Smooth muscle cell (in vitro differentiated cells): ENCODE data around the gene PTGES3. TPM values are rescaled to one million over a fixed set of nuclear protein-coding genes. Genes with fewer than 3 reads are reported as not detected.

Experiments
- DNase-seq: peaks from one replicate; lab custom pipeline; 2025; ENCODE audit not compliant: unreplicated experiment; lab: John Stamatoyannopoulos, UW
- H2AFZ ChIP-seq: fragments of 200-600 bp; sonication (generic); 2 replicates; pipeline ENCODE4 v1.6.0; 2016; ENCODE audit warnings: antibody characterized with exemption, low read depth, mild to moderate bottlenecking
- H3F3A ChIP-seq: fragments of 200-600 bp; sonication (generic); 2 replicates; pipeline ENCODE4 v1.6.0; 2017; ENCODE audit warnings: antibody characterized with exemption, low read depth
- H3K27ac ChIP-seq: fragments of 200-600 bp; sonication (generic); 2 replicates; pipeline ENCODE4 v1.5.1; 2016; ENCODE audit warnings: low read depth, mild to moderate bottlenecking
- H3K27me3 ChIP-seq: fragments of 200-600 bp; sonication (generic); 2 replicates; pipeline ENCODE4 v1.6.1; 2016; ENCODE audit warnings: low read depth, mild to moderate bottlenecking
- H3K36me3 ChIP-seq: fragments of 200-600 bp; sonication (generic); 2 replicates; pipeline ENCODE4 v1.5.1; 2016; ENCODE audit warnings: low read depth
- H3K4me1 ChIP-seq: fragments of 200-600 bp; sonication (generic); 2 replicates; pipeline ENCODE4 v1.5.1; 2016; ENCODE audit warnings: low read depth
- H3K4me2 ChIP-seq: fragments of 200-600 bp; sonication (generic); 2 replicates; pipeline ENCODE4 v1.6.0; 2016; ENCODE audit warnings: mild to moderate bottlenecking
- H3K4me3 ChIP-seq: fragments of 200-600 bp; sonication (generic); 2 replicates; pipeline ENCODE4 v1.5.1; 2016; ENCODE audit warnings: mild to moderate bottlenecking
- H3K79me2 ChIP-seq: fragments of 200-600 bp; sonication (generic); 2 replicates; pipeline ENCODE4 v1.6.0; 2016; ENCODE audit warnings: low read depth, mild to moderate bottlenecking
- H3K9ac ChIP-seq: fragments of 200-600 bp; sonication (generic); 2 replicates; pipeline ENCODE4 v1.6.0; 2016; ENCODE audit warnings: low read depth
- H3K9me3 ChIP-seq: fragments of 200-600 bp; sonication (generic); replicated peaks from 2 replicates; pipeline ENCODE4 v1.5.1; 2016; ENCODE audit warnings: low read depth
- H4K20me1 ChIP-seq: fragments of 200-600 bp; sonication (generic); 2 replicates; pipeline ENCODE4 v1.6.0; 2016; ENCODE audit warnings: low read depth
- WGBS: methylation state at CpG from one replicate; pipeline ENCODE4 v1.1.7; 2016; ENCODE audit warnings: low lambda C conversion rate; 5-methylcytosine and 5-hydroxymethylcytosine counted together
- polyA plus RNA-seq: library from polyadenylated mRNA; unstranded; fragments of >200 nt; fragmentation: Nextera tagmentation; extraction: Ambion mirVana; gene quantifications from 2 replicates; pipeline ENCODE4 v1.2.1, GENCODE V29; 2016
- total RNA-seq: library from RNA; depleted of rRNA; stranded (reverse); fragments of >200 nt; gene quantifications from 2 replicates; pipeline ENCODE4 v1.2.3, GENCODE V29; 2014
- TF ChIP-seq, protein P1 (sequence below): fragments of 200-600 bp; sonication (generic); IDR thresholded peaks from 2 replicates; pipeline ENCODE4 v1.5.1; 2017; ENCODE audit warnings: borderline replicate concordance, mild to moderate bottlenecking, antibody characterized with exemption; ENCODE audit not compliant: insufficient read depth, poor library complexity, severe bottlenecking

The PTGES3 gene
- total and polyA plus RNA-seq, 2 experiments from 2014 or later = 128 to 160 TPM

DNA sequence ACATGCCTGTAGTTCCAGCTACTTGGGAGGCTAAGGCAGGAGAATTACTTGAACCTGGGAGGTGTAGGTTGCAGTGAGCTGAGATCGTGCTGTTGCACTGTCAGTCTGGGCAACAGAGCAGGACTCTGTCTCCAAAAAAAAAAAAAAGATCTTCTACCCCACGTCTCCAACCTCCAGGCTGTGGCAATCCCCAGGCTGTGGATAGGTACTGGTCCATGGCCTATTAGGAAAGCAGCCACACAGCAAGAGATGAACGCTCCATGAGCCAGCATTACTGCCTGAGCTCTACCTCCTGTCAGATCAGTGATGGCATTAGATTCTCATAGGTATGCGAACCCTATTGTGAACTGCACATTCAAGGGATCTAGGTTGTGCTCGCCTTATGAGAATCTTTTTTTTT, 6.1 kb upstream of the PTGES3 start:
- Histone ChIP-seq H3K36me3 (no peaks in the 10 kb centered on the region), H4K20me1 (no peaks in the 10 kb centered on the region), H2AFZ (no peak overlapping the region), H3K4me1 (peaks cover 5% of the 10 kb centered on the region), H3K27ac (no peak overlapping the region), H3K27me3 (no peaks in the 10 kb centered on the region), H3K9me3 (no peaks in the 10 kb centered on the region), H3K9ac (no peak overlapping the region), H3K4me2 (no peak overlapping the region), H3K4me3 (no peak overlapping the region), H3F3A (peaks cover 12% of the 10 kb centered on the region), H3K79me2 (no peaks in the 10 kb centered on the region)
- WGBS = 89% methylated on average over 5 of the region's 5 CpGs
- TF ChIP-seq, protein P1, sequence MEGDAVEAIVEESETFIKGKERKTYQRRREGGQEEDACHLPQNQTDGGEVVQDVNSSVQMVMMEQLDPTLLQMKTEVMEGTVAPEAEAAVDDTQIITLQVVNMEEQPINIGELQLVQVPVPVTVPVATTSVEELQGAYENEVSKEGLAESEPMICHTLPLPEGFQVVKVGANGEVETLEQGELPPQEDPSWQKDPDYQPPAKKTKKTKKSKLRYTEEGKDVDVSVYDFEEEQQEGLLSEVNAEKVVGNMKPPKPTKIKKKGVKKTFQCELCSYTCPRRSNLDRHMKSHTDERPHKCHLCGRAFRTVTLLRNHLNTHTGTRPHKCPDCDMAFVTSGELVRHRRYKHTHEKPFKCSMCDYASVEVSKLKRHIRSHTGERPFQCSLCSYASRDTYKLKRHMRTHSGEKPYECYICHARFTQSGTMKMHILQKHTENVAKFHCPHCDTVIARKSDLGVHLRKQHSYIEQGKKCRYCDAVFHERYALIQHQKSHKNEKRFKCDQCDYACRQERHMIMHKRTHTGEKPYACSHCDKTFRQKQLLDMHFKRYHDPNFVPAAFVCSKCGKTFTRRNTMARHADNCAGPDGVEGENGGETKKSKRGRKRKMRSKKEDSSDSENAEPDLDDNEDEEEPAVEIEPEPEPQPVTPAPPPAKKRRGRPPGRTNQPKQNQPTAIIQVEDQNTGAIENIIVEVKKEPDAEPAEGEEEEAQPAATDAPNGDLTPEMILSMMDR = no peak
- DNase-seq = no peak

DNA sequence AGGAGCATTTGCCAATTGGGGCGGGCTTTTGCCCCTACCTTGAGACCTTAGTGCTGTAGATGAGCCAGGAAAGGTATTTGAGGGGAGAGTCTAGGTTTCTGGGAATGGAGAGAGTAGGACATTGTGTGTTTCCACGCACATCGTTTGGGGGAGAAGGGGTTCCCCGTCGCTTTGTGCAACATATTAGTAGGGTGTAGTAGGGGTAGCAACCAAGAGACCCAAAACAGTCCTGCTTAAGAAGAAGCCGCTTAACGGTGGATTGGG, 694 bp upstream of the PTGES3 start:
- Histone ChIP-seq H3K4me1 (peaks cover 16% of the 10 kb centered on the region), H2AFZ (peak overlapping the region; percentile 72), H3K4me3 (peak overlapping the region; percentile 92), H3K36me3 (no peaks in the 10 kb centered on the region), H3K9ac (peak overlapping the region; percentile 75), H3F3A (peaks cover 9% of the 10 kb centered on the region), H3K4me2 (peak overlapping the region; percentile 92), H3K27ac (peak overlapping the region; percentile 99), H3K9me3 (no peaks in the 10 kb centered on the region), H4K20me1 (peaks cover 37% of the 10 kb centered on the region), H3K79me2 (peaks cover 40% of the 10 kb centered on the region), H3K27me3 (no peaks in the 10 kb centered on the region)
- no peak for DNase-seq
- TF ChIP-seq, protein P1 = no peak
- WGBS = 2% methylated on average over 7 of the region's 7 CpGs

DNA sequence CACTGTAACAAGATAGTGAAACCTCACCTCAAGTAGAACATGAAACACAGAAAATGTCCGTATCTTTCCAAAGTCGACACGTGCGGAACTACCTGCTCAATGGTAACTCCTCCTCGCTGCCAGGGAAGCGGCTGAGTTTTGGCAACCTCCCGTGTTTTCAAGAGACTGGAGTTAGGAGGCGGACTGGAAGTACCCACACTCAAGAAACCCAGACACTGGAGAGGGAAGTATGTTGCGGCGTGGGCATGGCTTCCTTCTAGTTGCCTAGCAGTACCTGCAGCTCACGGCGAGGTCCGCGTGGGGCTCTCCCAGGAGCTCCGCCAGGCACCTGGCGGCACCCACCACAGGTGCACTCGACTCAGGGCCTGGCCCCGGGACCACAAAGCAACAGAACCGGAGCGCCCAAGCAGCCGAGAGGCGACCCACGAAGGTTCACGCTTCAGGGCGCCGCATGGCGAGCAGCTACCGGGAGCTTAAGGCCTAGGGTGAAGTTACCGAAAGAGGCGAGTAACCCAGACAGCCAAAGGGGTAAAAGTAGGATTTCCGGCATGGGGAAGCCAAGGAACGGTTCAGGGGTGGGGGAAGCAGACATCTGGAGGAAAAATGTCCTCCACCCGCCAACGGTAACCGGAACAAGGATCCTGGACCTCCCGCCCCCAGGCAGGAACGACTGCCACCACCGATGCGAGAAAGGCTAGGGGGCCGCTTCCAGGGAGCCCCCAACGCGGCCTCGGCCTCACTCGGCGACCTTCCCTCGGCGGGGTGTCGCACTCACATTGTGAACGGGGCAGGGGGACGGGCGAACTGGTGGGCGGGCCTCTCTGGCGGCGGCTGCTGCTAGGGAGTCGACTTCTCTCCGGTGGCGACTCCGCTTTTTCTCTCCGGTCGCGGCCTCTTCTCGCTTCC, 608 bp downstream of the PTGES3 start:
- WGBS = under 1% methylated on average over 60 of the region's 62 CpGs
- peak overlapping the region; percentile 74 for H2AFZ ChIP-seq

More for the DNA sequence above, 608 bp downstream of the PTGES3 start:
- Histone ChIP-seq H3K4me1 (peaks cover 16% of the 10 kb centered on the region), H3K4me2 (peak overlapping the region; percentile 96), H3K9me3 (no peaks in the 10 kb centered on the region), H4K20me1 (peaks cover 48% of the 10 kb centered on the region), H3K4me3 (peak overlapping the region; percentile 92), H3F3A (peaks cover 9% of the 10 kb centered on the region), H3K79me2 (peaks cover 53% of the 10 kb centered on the region), H3K9ac (peak overlapping the region; percentile 97), H3K27ac (peak overlapping the region; percentile 99), H3K27me3 (no peaks in the 10 kb centered on the region), H3K36me3 (no peaks in the 10 kb centered on the region)
- TF ChIP-seq, protein P1 = no peak
- peak; percentile 38 for DNase-seq
